Panc1 (cell line): ENCODE measurements around the gene TRIM10.

Experiments used
- POLR2AphosphoS5 ChIP-seq: IDR thresholded peaks from 2 replicates; pipeline ENCODE4 v1.6.1; 2012; ENCODE audit warnings: mild to moderate bottlenecking, low read depth, low read length, moderate library complexity
- TF ChIP-seq, protein P1 (sequence below): fragments of 450-650 bp; IDR thresholded peaks from 2 replicates; pipeline ENCODE4 v1.5.1; 2017; ENCODE audit warnings: mild to moderate bottlenecking
- TF ChIP-seq, protein P2 (sequence below), 2 experiments: IDR thresholded peaks; 2 replicates each; pipeline ENCODE4 v1.6.1; 2011 to 2012; ENCODE audit warnings: low read depth in 2 of 2, control low read depth in 1 of 2, low read length in 1 of 2, mild to moderate bottlenecking in 1 of 2, moderate library complexity in 1 of 2; ENCODE audit not compliant: insufficient read depth in 1 of 2

DNA sequence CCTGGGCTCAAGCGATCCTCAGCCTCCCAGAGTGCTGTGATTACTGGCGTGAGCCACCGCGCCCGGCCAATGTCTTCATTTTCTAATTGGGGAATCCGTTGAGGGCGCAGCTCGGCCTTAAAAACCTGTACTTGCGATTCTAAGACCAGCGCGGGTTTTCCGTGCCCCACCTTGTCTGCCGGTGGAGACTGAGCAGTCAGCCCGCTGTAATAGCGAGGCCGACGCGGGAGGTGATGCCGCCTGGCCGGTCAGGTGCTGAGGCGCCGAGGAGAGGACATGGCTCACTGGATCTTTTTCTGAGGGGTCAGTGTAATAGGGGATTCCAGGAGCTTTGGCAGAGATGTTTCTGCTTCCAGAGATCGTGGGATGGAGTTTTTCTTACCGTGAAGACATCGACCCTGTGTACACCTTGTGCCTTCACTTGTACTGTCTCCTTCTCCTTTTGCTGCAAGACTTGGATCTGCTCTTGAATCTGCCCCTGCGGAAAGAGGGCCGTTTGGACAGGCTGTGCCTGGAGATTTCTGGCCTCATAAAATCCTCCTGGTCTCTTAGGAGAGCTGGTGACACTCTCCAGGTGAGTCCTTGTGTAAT is 49.6 kb downstream of the TRIM10 start:
- TF ChIP-seq, protein P1, sequence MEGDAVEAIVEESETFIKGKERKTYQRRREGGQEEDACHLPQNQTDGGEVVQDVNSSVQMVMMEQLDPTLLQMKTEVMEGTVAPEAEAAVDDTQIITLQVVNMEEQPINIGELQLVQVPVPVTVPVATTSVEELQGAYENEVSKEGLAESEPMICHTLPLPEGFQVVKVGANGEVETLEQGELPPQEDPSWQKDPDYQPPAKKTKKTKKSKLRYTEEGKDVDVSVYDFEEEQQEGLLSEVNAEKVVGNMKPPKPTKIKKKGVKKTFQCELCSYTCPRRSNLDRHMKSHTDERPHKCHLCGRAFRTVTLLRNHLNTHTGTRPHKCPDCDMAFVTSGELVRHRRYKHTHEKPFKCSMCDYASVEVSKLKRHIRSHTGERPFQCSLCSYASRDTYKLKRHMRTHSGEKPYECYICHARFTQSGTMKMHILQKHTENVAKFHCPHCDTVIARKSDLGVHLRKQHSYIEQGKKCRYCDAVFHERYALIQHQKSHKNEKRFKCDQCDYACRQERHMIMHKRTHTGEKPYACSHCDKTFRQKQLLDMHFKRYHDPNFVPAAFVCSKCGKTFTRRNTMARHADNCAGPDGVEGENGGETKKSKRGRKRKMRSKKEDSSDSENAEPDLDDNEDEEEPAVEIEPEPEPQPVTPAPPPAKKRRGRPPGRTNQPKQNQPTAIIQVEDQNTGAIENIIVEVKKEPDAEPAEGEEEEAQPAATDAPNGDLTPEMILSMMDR = no peak
- no peak for TF ChIP-seq POLR2AphosphoS5
- TF ChIP-seq, protein P2, sequence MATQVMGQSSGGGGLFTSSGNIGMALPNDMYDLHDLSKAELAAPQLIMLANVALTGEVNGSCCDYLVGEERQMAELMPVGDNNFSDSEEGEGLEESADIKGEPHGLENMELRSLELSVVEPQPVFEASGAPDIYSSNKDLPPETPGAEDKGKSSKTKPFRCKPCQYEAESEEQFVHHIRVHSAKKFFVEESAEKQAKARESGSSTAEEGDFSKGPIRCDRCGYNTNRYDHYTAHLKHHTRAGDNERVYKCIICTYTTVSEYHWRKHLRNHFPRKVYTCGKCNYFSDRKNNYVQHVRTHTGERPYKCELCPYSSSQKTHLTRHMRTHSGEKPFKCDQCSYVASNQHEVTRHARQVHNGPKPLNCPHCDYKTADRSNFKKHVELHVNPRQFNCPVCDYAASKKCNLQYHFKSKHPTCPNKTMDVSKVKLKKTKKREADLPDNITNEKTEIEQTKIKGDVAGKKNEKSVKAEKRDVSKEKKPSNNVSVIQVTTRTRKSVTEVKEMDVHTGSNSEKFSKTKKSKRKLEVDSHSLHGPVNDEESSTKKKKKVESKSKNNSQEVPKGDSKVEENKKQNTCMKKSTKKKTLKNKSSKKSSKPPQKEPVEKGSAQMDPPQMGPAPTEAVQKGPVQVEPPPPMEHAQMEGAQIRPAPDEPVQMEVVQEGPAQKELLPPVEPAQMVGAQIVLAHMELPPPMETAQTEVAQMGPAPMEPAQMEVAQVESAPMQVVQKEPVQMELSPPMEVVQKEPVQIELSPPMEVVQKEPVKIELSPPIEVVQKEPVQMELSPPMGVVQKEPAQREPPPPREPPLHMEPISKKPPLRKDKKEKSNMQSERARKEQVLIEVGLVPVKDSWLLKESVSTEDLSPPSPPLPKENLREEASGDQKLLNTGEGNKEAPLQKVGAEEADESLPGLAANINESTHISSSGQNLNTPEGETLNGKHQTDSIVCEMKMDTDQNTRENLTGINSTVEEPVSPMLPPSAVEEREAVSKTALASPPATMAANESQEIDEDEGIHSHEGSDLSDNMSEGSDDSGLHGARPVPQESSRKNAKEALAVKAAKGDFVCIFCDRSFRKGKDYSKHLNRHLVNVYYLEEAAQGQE (IDR thresholded peaks at IDR 0.05; ENCODE audit: insufficient read depth in 1 of 2, low read depth in 2 of 2, low read length in 1 of 2) = no peak
